Fibroblast of lung (primary cell): ENCODE results near the gene EEF2K. TPM values are rescaled to one million over a fixed set of nuclear protein-coding genes. Genes with fewer than 3 reads are reported as not detected.

Experiments used
- DNase-seq, 2 donors: peaks; one replicate each; pipeline versions ENCODE4 v3.0.0 to v3.0.0-alpha.2; 2010; ENCODE audit warnings: low read depth in 2 of 2
- H2AFZ ChIP-seq: 2 replicates; pipeline ENCODE4 v1.5.1; 2012; ENCODE audit warnings: low read length, control low read depth, inconsistent platforms
- H3K27ac ChIP-seq: 2 replicates; pipeline ENCODE4 v1.5.1; 2011; ENCODE audit warnings: low read length, control low read depth; ENCODE audit not compliant: insufficient read depth
- H3K27me3 ChIP-seq: 2 replicates; pipeline ENCODE4 v1.5.1; 2011; ENCODE audit warnings: mild to moderate bottlenecking, low read length; ENCODE audit not compliant: control insufficient read depth, insufficient read depth
- H3K36me3 ChIP-seq: 2 replicates; pipeline ENCODE4 v1.5.1; 2011; ENCODE audit warnings: low read length; ENCODE audit not compliant: control insufficient read depth, insufficient read depth
- H3K4me1 ChIP-seq: 2 replicates; pipeline ENCODE4 v1.5.1; 2011; ENCODE audit warnings: low read length; ENCODE audit not compliant: control insufficient read depth, insufficient read depth; ENCODE audit errors: extremely low read depth
- H3K4me2 ChIP-seq: 2 replicates; pipeline ENCODE4 v1.5.1; 2011; ENCODE audit warnings: low read length, control low read depth; ENCODE audit not compliant: insufficient read depth; ENCODE audit errors: extremely low read depth
- H3K4me3 ChIP-seq, 4 experiments: fragments of 200-600 bp in 1 of 4; sonication (generic) in 1 of 4; replicated peaks in 1 of 4; 2 replicates each; pipeline ENCODE4 v1.5.1; 2011 to 2016; ENCODE audit warnings: low read length in 4 of 4, low read depth in 3 of 4, mild to moderate bottlenecking in 3 of 4, control low read depth in 2 of 4, inconsistent platforms in 1 of 4, mixed read lengths in 1 of 4; ENCODE audit not compliant: insufficient read depth in 1 of 4; ENCODE audit errors: control extremely low read depth in 1 of 4
- H3K79me2 ChIP-seq: 2 replicates; pipeline ENCODE4 v1.5.1; 2012; ENCODE audit warnings: mild to moderate bottlenecking, low read length, inconsistent platforms; ENCODE audit not compliant: control insufficient read depth, insufficient read depth
- H3K9ac ChIP-seq: 2 replicates; pipeline ENCODE4 v1.5.1; 2011; ENCODE audit warnings: mild to moderate bottlenecking, low read length, control low read depth; ENCODE audit not compliant: insufficient read depth
- H3K9me3 ChIP-seq: 2 replicates; pipeline ENCODE4 v1.5.1; 2012; ENCODE audit warnings: low read depth, low read length; ENCODE audit not compliant: control insufficient read depth, insufficient read depth
- H4K20me1 ChIP-seq: 2 replicates; pipeline ENCODE4 v1.5.1; 2011; ENCODE audit warnings: low read length; ENCODE audit not compliant: control insufficient read depth, insufficient read depth; ENCODE audit errors: extremely low read depth
- CTCF ChIP-seq, 2 donors: IDR thresholded peaks in 1 of 2; conservative IDR thresholded peaks in 1 of 2; 1 replicate in 1 of 2; 2 replicates in 1 of 2; pipeline ENCODE4 v1.5.1; 2011 to 2012; ENCODE audit warnings: low read length in 2 of 2, control low read depth in 1 of 2, inconsistent platforms in 1 of 2, low read depth in 1 of 2, mild to moderate bottlenecking in 1 of 2
- EZH2 ChIP-seq: IDR thresholded peaks from 2 replicates; pipeline ENCODE4 v1.5.1; 2012; ENCODE audit warnings: low read length, control low read depth, mild to moderate bottlenecking; ENCODE audit errors: missing control alignments
- polyA plus RNA-seq, 2 donors: library from polyadenylated mRNA; depleted of rRNA in 1 of 2; stranded (reverse) in 1 of 2; unstranded in 1 of 2; fragments of >200 nt; gene quantifications; 2 replicates each; pipeline ENCODE4 v1.2.1, GENCODE V29; 2011 to 2012; ENCODE audit warnings: missing spikeins in 1 of 2
- total RNA-seq: library from RNA; depleted of rRNA; stranded (reverse); fragments of >200 nt; gene quantifications from 2 replicates; pipeline ENCODE4 v1.2.1, GENCODE V29; 2014

Gene EEF2K
- total and polyA plus RNA-seq, 2 donors (not counting 1 experiment from before 2014, with no cell fraction given), result 8.9 to 22.6 TPM

GRCh38 chr16:22202261-22202637, 3.8 kb upstream of the EEF2K start:
- Histone ChIP-seq H3K36me3 (no peaks in the 10 kb centered on the region), H4K20me1 (no peaks in the 10 kb centered on the region), H3K4me2 (no peak overlapping the region), H2AFZ (no peak overlapping the region), H3K27me3 (no peaks in the 10 kb centered on the region), H3K4me3 (no peak overlapping the region), H3K4me1 (peaks cover 12% of the 10 kb centered on the region), H3K9ac (no peak overlapping the region), H3K27ac (no peak overlapping the region), H3K79me2 (peaks cover 2% of the 10 kb centered on the region), H3K9me3 (no peaks in the 10 kb centered on the region)
- no peak for DNase-seq
- no peak for TF ChIP-seq EZH2
- no peak for TF ChIP-seq CTCF (conservative IDR thresholded peaks at IDR 0.05 in 1 of 2, IDR thresholded peaks at IDR 0.05 in 1 of 2; ENCODE audit: low read depth in 1 of 2, low read length in 2 of 2)

- H3K9me3 ChIP-seq, result no peaks in the 10 kb centered on the region
Measured at GRCh38 chr16:22203091-22203490, 3.0 kb upstream of the EEF2K start.

GRCh38 chr16:22204091-22204655, 1.9 kb upstream of the EEF2K start:
- Histone ChIP-seq H3K36me3 (no peaks in the 10 kb centered on the region), H3K27ac (no peak overlapping the region), H3K9me3 (no peaks in the 10 kb centered on the region), H2AFZ (no peak overlapping the region), H3K9ac (no peak overlapping the region), H3K4me1 (peaks cover 12% of the 10 kb centered on the region), H3K79me2 (peaks cover 19% of the 10 kb centered on the region), H4K20me1 (no peaks in the 10 kb centered on the region), H3K27me3 (no peaks in the 10 kb centered on the region), H3K4me2 (no peak overlapping the region), H3K4me3 (no peak overlapping the region)
- TF ChIP-seq CTCF (conservative IDR thresholded peaks at IDR 0.05 in 1 of 2, IDR thresholded peaks at IDR 0.05 in 1 of 2; ENCODE audit: low read depth in 1 of 2, low read length in 2 of 2), result no peak
- no peak for TF ChIP-seq EZH2
- no peak for DNase-seq

More at GRCh38 chr16:22203091-22203490, 3.0 kb upstream of the EEF2K start:
- Histone ChIP-seq H4K20me1 (no peaks in the 10 kb centered on the region), H3K36me3 (no peaks in the 10 kb centered on the region), H3K27me3 (no peaks in the 10 kb centered on the region), H3K9ac (no peak overlapping the region), H3K27ac (no peak overlapping the region), H3K79me2 (peaks cover 11% of the 10 kb centered on the region), H3K4me2 (no peak overlapping the region), H3K4me1 (peaks cover 19% of the 10 kb centered on the region), H3K4me3 (no peak overlapping the region), H2AFZ (no peak overlapping the region)
- no peak for DNase-seq
- TF ChIP-seq CTCF (conservative IDR thresholded peaks at IDR 0.05 in 1 of 2, IDR thresholded peaks at IDR 0.05 in 1 of 2; ENCODE audit: low read depth in 1 of 2, low read length in 2 of 2) (no peak), EZH2 (no peak)
